Stomach (tissue), 4 donors: ENCODE results near the gene FAM222A.

ENCODE experiments used
- EP300 ChIP-seq: sonication (generic); formaldehyde crosslinking; IDR thresholded peaks from one replicate; pipeline ENCODE4 v1.6.1; 2017; ENCODE audit warnings: antibody characterized with exemption
- POLR2A ChIP-seq, 4 donors: fragments of 450-650 bp; IDR thresholded peaks; one replicate each; pipeline ENCODE4 v1.6.1; 2016; ENCODE audit warnings: antibody characterized with exemption in 4 of 4, control low read depth in 2 of 4, mild to moderate bottlenecking in 1 of 4, moderate library complexity in 1 of 4
- POLR2AphosphoS5 ChIP-seq, 3 donors: sonication (generic); formaldehyde crosslinking; IDR thresholded peaks; one replicate each; pipeline ENCODE4 v1.6.1; 2016; ENCODE audit warnings: antibody characterized with exemption in 3 of 3
- TF ChIP-seq, protein P1 (sequence below), 7 experiments: fragments of 450-650 bp in 4 of 7; fragments of 200-600 bp in 3 of 7; sonication (generic) in 3 of 7; IDR thresholded peaks; one replicate each; pipeline ENCODE4 v1.5.1; 2016 to 2019; ENCODE audit warnings: antibody characterized with exemption in 7 of 7, control low read depth in 2 of 7, mild to moderate bottlenecking in 1 of 7

DNA sequence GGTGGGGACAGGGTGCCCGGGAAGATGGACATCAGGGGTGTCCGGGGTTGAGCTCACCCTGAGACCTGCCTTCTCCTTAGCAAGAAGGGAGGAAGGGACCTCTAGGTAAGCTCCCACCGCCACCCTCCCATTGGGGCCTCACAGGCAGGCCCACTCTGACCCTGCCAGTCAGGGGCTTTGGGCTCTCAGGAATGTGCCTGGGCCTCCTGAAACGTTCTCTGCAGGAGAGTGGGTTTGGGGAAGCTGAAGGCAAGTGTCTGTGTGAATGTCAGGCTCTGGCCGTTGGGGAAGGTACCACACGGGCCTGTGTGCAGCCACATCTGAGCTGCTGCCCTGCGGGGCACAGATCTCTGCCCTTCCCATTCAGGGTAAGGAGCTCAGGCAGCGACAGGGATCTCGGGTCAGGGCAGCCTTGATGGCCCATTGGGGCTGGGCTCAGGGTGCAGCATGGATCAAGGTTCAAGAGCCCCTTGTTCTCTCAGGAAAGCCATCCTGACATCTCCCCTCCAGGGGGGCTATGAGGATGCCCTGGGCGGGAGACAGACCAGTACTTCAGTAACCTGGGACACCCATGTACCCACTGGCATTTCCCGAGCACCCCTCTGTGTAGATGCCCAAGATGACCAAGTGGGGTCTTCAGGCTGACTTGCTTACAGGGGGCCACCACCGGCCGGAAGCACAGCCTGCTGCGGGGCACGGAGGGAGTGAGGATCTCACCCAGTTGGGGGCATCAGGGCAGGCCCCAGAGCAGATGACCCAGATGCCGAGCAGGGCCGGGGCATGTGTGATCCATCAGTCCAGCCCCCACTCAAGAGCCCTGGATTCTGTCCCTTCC, 29.7 kb downstream of the FAM222A start:
- TF ChIP-seq, protein P1, sequence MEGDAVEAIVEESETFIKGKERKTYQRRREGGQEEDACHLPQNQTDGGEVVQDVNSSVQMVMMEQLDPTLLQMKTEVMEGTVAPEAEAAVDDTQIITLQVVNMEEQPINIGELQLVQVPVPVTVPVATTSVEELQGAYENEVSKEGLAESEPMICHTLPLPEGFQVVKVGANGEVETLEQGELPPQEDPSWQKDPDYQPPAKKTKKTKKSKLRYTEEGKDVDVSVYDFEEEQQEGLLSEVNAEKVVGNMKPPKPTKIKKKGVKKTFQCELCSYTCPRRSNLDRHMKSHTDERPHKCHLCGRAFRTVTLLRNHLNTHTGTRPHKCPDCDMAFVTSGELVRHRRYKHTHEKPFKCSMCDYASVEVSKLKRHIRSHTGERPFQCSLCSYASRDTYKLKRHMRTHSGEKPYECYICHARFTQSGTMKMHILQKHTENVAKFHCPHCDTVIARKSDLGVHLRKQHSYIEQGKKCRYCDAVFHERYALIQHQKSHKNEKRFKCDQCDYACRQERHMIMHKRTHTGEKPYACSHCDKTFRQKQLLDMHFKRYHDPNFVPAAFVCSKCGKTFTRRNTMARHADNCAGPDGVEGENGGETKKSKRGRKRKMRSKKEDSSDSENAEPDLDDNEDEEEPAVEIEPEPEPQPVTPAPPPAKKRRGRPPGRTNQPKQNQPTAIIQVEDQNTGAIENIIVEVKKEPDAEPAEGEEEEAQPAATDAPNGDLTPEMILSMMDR (IDR thresholded peaks at IDR 0.05), result no peak
- TF ChIP-seq POLR2A (IDR thresholded peaks at IDR 0.05) (no peak), POLR2AphosphoS5 (IDR thresholded peaks at IDR 0.05) (no peak), EP300 (no peak)
